Loucy (cell line): ENCODE data around the gene NOCT.

Experiments
- H2AFZ ChIP-seq: fragments of 200-600 bp; sonication (generic); 2 replicates; pipeline ENCODE4 v1.6.0; 2016; ENCODE audit warnings: antibody characterized with exemption, mild to moderate bottlenecking, low read length, moderate library complexity
- H3F3A ChIP-seq: fragments of 200-600 bp; 2 replicates; pipeline ENCODE4 v1.6.0; 2016; ENCODE audit warnings: antibody characterized with exemption, low read depth, mild to moderate bottlenecking
- H3K27me3 ChIP-seq: fragments of 200-600 bp; sonication (generic); 2 replicates; pipeline ENCODE4 v1.6.1; 2014; ENCODE audit warnings: low read length, mild to moderate bottlenecking; ENCODE audit not compliant: insufficient read depth, poor library complexity, severe bottlenecking
- H3K36me3 ChIP-seq: fragments of 200-600 bp; sonication (generic); 2 replicates; pipeline ENCODE4 v1.6.1; 2016; ENCODE audit warnings: low read length; ENCODE audit not compliant: insufficient read depth
- H3K4me1 ChIP-seq: fragments of 200-600 bp; sonication (generic); 2 replicates; pipeline ENCODE4 v1.5.1; 2014; ENCODE audit warnings: low read length, mild to moderate bottlenecking; ENCODE audit not compliant: insufficient read depth, poor library complexity, severe bottlenecking
- H3K4me2 ChIP-seq: fragments of 200-600 bp; sonication (generic); 2 replicates; pipeline ENCODE4 v1.6.0; 2014; ENCODE audit warnings: antibody characterized with exemption, low read length, low read depth, mild to moderate bottlenecking; ENCODE audit not compliant: poor library complexity, severe bottlenecking
- H3K4me3 ChIP-seq: fragments of 200-600 bp; sonication (generic); 2 replicates; pipeline ENCODE4 v1.5.1; 2014; ENCODE audit warnings: low read length, mild to moderate bottlenecking, mixed read lengths; ENCODE audit not compliant: poor library complexity, severe bottlenecking
- H3K79me2 ChIP-seq: fragments of 200-600 bp; sonication (generic); 2 replicates; pipeline ENCODE4 v1.6.1; 2014; ENCODE audit warnings: low read length; ENCODE audit not compliant: insufficient read depth
- H3K9ac ChIP-seq: fragments of 200-600 bp; sonication (generic); 2 replicates; pipeline ENCODE4 v1.6.0; 2014; ENCODE audit warnings: mild to moderate bottlenecking, low read depth, low read length, moderate library complexity; ENCODE audit not compliant: poor library complexity, severe bottlenecking
- H3K9me2 ChIP-seq: fragments of 200-600 bp; sonication (generic); replicated peaks from 2 replicates; pipeline ENCODE4 v1.6.1; 2016; ENCODE audit warnings: low read depth, low read length, mixed read lengths
- H3K9me3 ChIP-seq: fragments of 200-600 bp; sonication (generic); 2 replicates; pipeline ENCODE4 v1.6.1; 2014; ENCODE audit warnings: mild to moderate bottlenecking, antibody characterized with exemption, low read length, low read depth; ENCODE audit not compliant: insufficient read depth
- H4K20me1 ChIP-seq: fragments of 200-600 bp; sonication (generic); 2 replicates; pipeline ENCODE4 v1.6.0; 2014; ENCODE audit warnings: antibody characterized with exemption, low read length, mild to moderate bottlenecking; ENCODE audit not compliant: insufficient read depth, poor library complexity, severe bottlenecking
- EZH2phosphoT487 ChIP-seq: fragments of 200-600 bp; IDR thresholded peaks from 2 replicates; pipeline ENCODE4 v1.6.1; 2018; ENCODE audit warnings: antibody characterized with exemption, mild to moderate bottlenecking, moderate library complexity, borderline replicate concordance
- TF ChIP-seq, protein P1 (sequence below): fragments of 200-600 bp; sonication (generic); conservative IDR thresholded peaks from 2 replicates; pipeline ENCODE4 v1.5.1; 2014; ENCODE audit warnings: mild to moderate bottlenecking, antibody characterized with exemption, low read length

The NOCT gene

DNA sequence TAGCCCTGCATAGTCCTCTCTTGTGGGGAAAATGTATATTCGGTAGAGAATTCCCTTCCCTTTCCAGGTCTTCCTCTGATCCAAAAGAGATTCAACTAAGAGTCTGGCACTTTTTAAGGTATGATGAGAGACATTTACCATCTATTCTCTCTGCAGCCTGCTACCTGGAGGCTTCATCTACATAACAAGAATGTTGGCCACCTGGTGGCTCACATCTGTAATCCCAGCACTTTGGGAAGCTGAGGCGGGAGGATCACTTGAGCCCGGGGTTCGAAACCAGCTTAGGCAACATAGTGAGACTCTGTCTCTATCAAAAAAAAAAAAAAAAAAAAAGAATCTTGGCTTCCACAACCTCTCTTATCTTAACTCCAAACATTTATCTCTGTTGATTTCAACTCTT, 40.4 kb upstream of the NOCT start:
- no peaks in the 10 kb centered on the region for H3F3A ChIP-seq
- H3K4me1 ChIP-seq = no peaks in the 10 kb centered on the region
- H3K9me2 ChIP-seq = no peaks in the 10 kb centered on the region
- H3K9ac ChIP-seq = no peak overlapping the region
- no peak overlapping the region for H2AFZ ChIP-seq
- TF ChIP-seq, protein P1, sequence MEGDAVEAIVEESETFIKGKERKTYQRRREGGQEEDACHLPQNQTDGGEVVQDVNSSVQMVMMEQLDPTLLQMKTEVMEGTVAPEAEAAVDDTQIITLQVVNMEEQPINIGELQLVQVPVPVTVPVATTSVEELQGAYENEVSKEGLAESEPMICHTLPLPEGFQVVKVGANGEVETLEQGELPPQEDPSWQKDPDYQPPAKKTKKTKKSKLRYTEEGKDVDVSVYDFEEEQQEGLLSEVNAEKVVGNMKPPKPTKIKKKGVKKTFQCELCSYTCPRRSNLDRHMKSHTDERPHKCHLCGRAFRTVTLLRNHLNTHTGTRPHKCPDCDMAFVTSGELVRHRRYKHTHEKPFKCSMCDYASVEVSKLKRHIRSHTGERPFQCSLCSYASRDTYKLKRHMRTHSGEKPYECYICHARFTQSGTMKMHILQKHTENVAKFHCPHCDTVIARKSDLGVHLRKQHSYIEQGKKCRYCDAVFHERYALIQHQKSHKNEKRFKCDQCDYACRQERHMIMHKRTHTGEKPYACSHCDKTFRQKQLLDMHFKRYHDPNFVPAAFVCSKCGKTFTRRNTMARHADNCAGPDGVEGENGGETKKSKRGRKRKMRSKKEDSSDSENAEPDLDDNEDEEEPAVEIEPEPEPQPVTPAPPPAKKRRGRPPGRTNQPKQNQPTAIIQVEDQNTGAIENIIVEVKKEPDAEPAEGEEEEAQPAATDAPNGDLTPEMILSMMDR = no peak; the same call in 1 of the 2 replicates
- no peak for TF ChIP-seq EZH2phosphoT487
- no peaks in the 10 kb centered on the region for H4K20me1 ChIP-seq
- no peaks in the 10 kb centered on the region for H3K36me3 ChIP-seq
- no peak overlapping the region for H3K4me3 ChIP-seq
- no peaks in the 10 kb centered on the region for H3K79me2 ChIP-seq
- no peaks in the 10 kb centered on the region for H3K27me3 ChIP-seq
- no peaks in the 10 kb centered on the region for H3K9me3 ChIP-seq
- H3K4me2 ChIP-seq = no peak overlapping the region

DNA sequence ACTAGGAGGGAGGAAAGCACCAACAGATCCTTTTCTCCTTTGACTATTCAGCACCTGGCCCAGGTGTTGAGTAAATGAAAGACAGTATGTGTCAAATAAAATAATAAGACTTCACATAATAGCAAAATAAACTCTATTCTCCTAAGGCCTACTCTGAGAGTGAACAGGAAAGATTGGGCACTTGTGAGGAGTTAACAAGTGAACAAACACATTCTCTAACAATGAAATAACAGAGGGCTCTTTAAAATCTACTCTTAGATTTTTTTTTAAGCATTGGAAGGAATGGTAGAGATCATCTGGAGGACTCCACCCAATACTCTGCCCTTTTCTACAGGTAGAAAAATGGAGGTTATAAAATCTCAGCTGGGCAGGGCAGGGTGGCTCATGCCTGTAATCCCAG, 39.1 kb upstream of the NOCT start:
- no peak overlapping the region for H3K4me3 ChIP-seq
- TF ChIP-seq EZH2phosphoT487 = no peak
- TF ChIP-seq, protein P1 = no peak
- H4K20me1 ChIP-seq = no peaks in the 10 kb centered on the region
- no peaks in the 10 kb centered on the region for H3F3A ChIP-seq
- no peaks in the 10 kb centered on the region for H3K9me3 ChIP-seq
- H3K9me2 ChIP-seq = no peaks in the 10 kb centered on the region
- H3K79me2 ChIP-seq = no peaks in the 10 kb centered on the region
- no peaks in the 10 kb centered on the region for H3K4me1 ChIP-seq
- H3K27me3 ChIP-seq = no peaks in the 10 kb centered on the region
- H2AFZ ChIP-seq = no peak overlapping the region
- no peak overlapping the region for H3K9ac ChIP-seq
- H3K4me2 ChIP-seq = no peak overlapping the region
- no peaks in the 10 kb centered on the region for H3K36me3 ChIP-seq

DNA sequence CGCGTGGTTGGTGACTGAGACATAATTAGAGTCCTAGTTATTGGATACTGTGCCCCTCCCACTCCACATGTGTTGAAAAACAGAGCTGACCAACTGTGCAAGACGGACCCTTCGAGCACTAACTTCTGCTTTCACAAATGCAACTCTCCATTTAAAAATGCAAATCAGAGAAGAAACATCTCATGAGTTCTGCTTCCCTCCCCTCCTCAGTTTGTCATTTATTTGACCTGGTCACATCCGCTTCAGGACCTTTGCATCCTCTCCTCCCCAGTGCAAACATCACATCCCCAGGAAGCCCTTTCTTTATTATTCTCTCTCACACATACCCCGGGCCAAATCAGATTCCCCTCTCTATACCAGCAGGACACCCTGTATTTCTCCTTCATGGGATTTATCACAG, 38.1 kb upstream of the NOCT start:
- Histone ChIP-seq H3K9me3 (no peaks in the 10 kb centered on the region), H3K9me2 (no peaks in the 10 kb centered on the region), H3F3A (no peaks in the 10 kb centered on the region), H3K36me3 (no peaks in the 10 kb centered on the region), H3K4me2 (no peak overlapping the region), H3K79me2 (no peaks in the 10 kb centered on the region), H3K4me1 (no peaks in the 10 kb centered on the region), H2AFZ (no peak overlapping the region), H3K4me3 (no peak overlapping the region), H3K27me3 (no peaks in the 10 kb centered on the region), H4K20me1 (no peaks in the 10 kb centered on the region), H3K9ac (no peak overlapping the region)
- TF ChIP-seq, protein P1 = no peak
- TF ChIP-seq EZH2phosphoT487 = no peak
